ENCODE results near the gene TMEM106C. TPM values are rescaled to one million over a fixed set of nuclear protein-coding genes. Genes with fewer than 3 reads are reported as not detected.

The TMEM106C gene
- total and polyA plus RNA-seq, 2 of the 4 experiments (the other 2 are of a cell fraction): 72.1 to 74.6 TPM

DNA sequence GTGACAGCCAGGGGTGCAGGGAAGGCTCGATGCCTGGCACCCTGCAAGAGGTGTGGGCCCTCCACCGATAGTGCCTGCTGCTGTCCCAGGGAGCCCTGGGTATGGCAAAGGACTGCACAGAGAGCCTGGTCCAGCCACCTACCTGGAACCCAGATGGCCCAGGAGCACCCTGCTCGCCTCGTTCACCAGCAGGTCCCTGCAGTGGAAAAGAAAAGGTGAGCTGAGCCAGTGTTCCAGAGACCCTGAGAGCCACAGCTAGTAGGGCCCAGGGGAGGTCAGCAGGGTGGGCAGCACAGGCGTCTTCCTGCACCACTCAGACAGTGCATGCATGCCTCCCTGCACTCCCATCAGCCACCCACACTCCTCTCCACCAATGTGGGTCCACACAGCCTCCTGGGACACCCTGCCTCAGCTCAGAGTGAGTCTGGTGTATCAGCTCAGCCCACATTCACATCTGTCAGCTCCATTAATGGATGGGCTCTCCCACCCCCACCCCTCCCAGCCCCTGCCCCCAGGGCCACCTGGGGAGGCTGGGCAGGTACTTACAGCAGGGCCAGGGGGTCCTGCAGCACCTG is 20.2 kb downstream of the TMEM106C start:
- Histone ChIP-seq H3K23ac (ENCODE audit: low read depth, low read length) (no peak overlapping the region), H2AK5ac (ENCODE audit: low read depth, low read length) (no peak overlapping the region), H2BK5ac (ENCODE audit: low read depth, low read length, poor library complexity, severe bottlenecking) (no peak overlapping the region), H3K36me3 (ENCODE audit: control insufficient read depth, insufficient read depth, low read length) (no peaks in the 10 kb centered on the region), H4K91ac (ENCODE audit: insufficient read depth, low read depth, low read length) (no peak overlapping the region), H3K14ac (replicated peaks; ENCODE audit: low read depth, low read length) (no peak overlapping the region), H3K56ac (ENCODE audit: extremely low read depth, insufficient read depth, low read length) (no peak overlapping the region), H4K20me1 (ENCODE audit: insufficient read depth, low read length) (no peaks in the 10 kb centered on the region), H2BK15ac (ENCODE audit: low read depth, low read length) (no peak overlapping the region), H3K27ac (ENCODE audit: insufficient read depth, low read length) (no peak overlapping the region), H4K5ac (ENCODE audit: low read depth, low read length) (no peak overlapping the region), H3K4ac (ENCODE audit: low read depth, low read length) (no peak overlapping the region), H4K8ac (ENCODE audit: low read depth in 2 of 2, low read length in 2 of 2) (no peak overlapping the region), H3K18ac (ENCODE audit: low read depth, low read length) (no peak overlapping the region), H3K9ac (ENCODE audit: low read depth, low read length) (no peak overlapping the region), H3K4me2 (ENCODE audit: low read depth, low read length) (no peak overlapping the region), H3K4me1 (ENCODE audit: control insufficient read depth, insufficient read depth, low read length) (no peaks in the 10 kb centered on the region; the same call in 1 of the 2 replicates), H2BK120ac (ENCODE audit: low read depth, low read length) (no peak overlapping the region), H3K4me3 (ENCODE audit: insufficient read depth, low read depth, low read length) (no peak overlapping the region), H2BK20ac (ENCODE audit: low read depth, low read length) (no peak overlapping the region), H2AFZ (replicated peaks; ENCODE audit: low read length, poor library complexity) (no peak overlapping the region), H3K79me1 (ENCODE audit: low read depth in 1 of 2, low read length in 2 of 2) (no peaks in the 10 kb centered on the region), H3K27me3 (ENCODE audit: control insufficient read depth, insufficient read depth, low read length) (peaks cover 42% of the 10 kb centered on the region), H3K9me3 (ENCODE audit: control insufficient read depth, insufficient read depth, low read length) (no peaks in the 10 kb centered on the region), H2AK9ac (replicated peaks; ENCODE audit: low read depth, low read length, poor library complexity) (no peak overlapping the region), H3K9me1 (ENCODE audit: insufficient read depth, low read length) (no peaks in the 10 kb centered on the region; the same call in 1 of the 2 replicates)
- BruUV-seq (replicated peaks): no TSS peak
- intact Hi-C loops (cut with micrococcal nuclease) (no loop called here), dilution Hi-C loops (cut with HindIII; ENCODE audit: low sequenced_read_pairs, unreplicated experiment) (no loop called here), in situ Hi-C loops (cut with MboI; ENCODE audit: low sequenced_read_pairs) (no loop called here)
- ChIA-PET CTCF (no interaction called here), POLR2A (ENCODE audit: unreplicated experiment) (no interaction called here)
- DNase-seq (no peak), ATAC-seq (ENCODE audit: low read depth) (no peak)
- 20% methylated on average over 1 of the region's 5 CpGs; no CpG with 5 or more reads in 1 of the 2 experiments for WGBS, 2 experiments (ENCODE audit: extremely low coverage in 2 of 2, insufficient read length in 1 of 2)
- TF ChIP-seq, protein P1, sequence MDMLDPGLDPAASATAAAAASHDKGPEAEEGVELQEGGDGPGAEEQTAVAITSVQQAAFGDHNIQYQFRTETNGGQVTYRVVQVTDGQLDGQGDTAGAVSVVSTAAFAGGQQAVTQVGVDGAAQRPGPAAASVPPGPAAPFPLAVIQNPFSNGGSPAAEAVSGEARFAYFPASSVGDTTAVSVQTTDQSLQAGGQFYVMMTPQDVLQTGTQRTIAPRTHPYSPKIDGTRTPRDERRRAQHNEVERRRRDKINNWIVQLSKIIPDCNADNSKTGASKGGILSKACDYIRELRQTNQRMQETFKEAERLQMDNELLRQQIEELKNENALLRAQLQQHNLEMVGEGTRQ (IDR thresholded peaks at IDR 0.05; ENCODE audit: low read depth, low read length): no peak
- no peak for TF ChIP-seq RFX5 (IDR thresholded peaks at IDR 0.05; ENCODE audit: low read depth, low read length)
- TF ChIP-seq BHLHE40 (IDR thresholded peaks at IDR 0.05; ENCODE audit: low read depth, low read length): no peak
- TF ChIP-seq CHD1 (IDR thresholded peaks at IDR 0.05; ENCODE audit: low read depth, low read length): no peak
- TF ChIP-seq MAZ (IDR thresholded peaks at IDR 0.05; ENCODE audit: borderline replicate concordance, low read depth, low read length): no peak
- TF ChIP-seq POLR2A (IDR thresholded peaks at IDR 0.05; ENCODE audit: low read depth, low read length): no peak
- TF ChIP-seq RCOR1 (IDR thresholded peaks at IDR 0.05; ENCODE audit: insufficient replicate concordance, low read length): no peak
- no peak for TF ChIP-seq RAD21 (IDR thresholded peaks at IDR 0.05; ENCODE audit: low read length)

All from IMR-90 (cell line).